Neural crest cell (in vitro differentiated cells): ENCODE data around the gene HM13. TPM values are rescaled to one million over a fixed set of nuclear protein-coding genes. Genes with fewer than 3 reads are reported as not detected.
"Not testable (repeated sequence)": the region's sequence is repeated elsewhere in the genome, so short reads cannot be mapped to it uniquely, and the experiment has no call there.

Source experiments
- DNase-seq: peaks from one replicate; pipeline ENCODE4 v3.0.0; 2021; ENCODE audit warnings: low read depth, mixed read lengths, low spot score
- H3K27ac Mint-ChIP-seq: one replicate; pipeline ENCODE4 v1.8.0; 2021; ENCODE audit warnings: mild to moderate bottlenecking, mixed read lengths; ENCODE audit not compliant: unreplicated experiment
- H3K27me3 Mint-ChIP-seq: 2 replicates; pipeline ENCODE4 v1.8.0; 2021; ENCODE audit warnings: low read depth, mild to moderate bottlenecking, mixed read lengths
- H3K36me3 Mint-ChIP-seq: 2 replicates; pipeline ENCODE4 v1.8.0; 2021; ENCODE audit warnings: low read depth, mild to moderate bottlenecking, mixed read lengths
- H3K4me1 Mint-ChIP-seq: 2 replicates; pipeline ENCODE4 v1.8.0; 2021; ENCODE audit warnings: mixed read lengths
- H3K4me3 Mint-ChIP-seq: one replicate; pipeline ENCODE4 v1.8.0; 2021; ENCODE audit warnings: mild to moderate bottlenecking, mixed read lengths
- H3K9me3 Mint-ChIP-seq: 2 replicates; pipeline ENCODE4 v1.8.0; 2021; ENCODE audit warnings: mixed read lengths
- total RNA-seq: library from RNA; stranded (reverse); gene quantifications from 2 replicates; pipeline ENCODE4 v1.2.1, GENCODE V29; 2021
- TF ChIP-seq, protein P1 (sequence below): fragments of 200-600 bp; sonication (generic); conservative IDR thresholded peaks from 2 replicates; pipeline ENCODE4 v1.5.0; 2021; ENCODE audit warnings: antibody characterized with exemption, mild to moderate bottlenecking

Gene HM13
- total RNA-seq, 1 donor from 2014 or later = 179 TPM

DNA sequence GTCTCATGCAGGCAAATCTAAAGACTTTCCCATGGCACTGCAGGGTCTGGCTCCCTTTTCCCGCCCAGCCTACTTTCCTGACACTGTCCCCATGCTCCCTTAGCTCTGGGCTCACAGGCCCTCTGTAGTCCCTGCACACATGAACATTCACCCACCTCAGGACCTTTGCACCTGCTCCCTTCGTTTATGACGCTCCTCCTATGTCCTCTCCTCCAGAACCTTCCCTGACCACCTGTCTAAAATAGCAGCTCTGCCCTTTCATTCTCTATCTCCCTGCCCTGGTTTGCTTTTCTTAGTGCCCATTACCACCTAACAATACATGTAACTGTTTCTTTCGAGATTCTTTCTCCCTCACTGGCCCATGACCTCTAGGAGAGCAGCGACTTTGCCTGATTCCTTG lies 22.3 kb downstream of the HM13 start:
- H3K9me3 Mint-ChIP-seq = no peaks in the 10 kb centered on the region
- peaks cover 23% of the 10 kb centered on the region for H3K36me3 Mint-ChIP-seq
- H3K4me1 Mint-ChIP-seq = no peaks in the 10 kb centered on the region
- DNase-seq = no peak
- no peaks in the 10 kb centered on the region for H3K27me3 Mint-ChIP-seq
- H3K4me3 Mint-ChIP-seq = no peak overlapping the region
- no peak overlapping the region for H3K27ac Mint-ChIP-seq
- TF ChIP-seq, protein P1, sequence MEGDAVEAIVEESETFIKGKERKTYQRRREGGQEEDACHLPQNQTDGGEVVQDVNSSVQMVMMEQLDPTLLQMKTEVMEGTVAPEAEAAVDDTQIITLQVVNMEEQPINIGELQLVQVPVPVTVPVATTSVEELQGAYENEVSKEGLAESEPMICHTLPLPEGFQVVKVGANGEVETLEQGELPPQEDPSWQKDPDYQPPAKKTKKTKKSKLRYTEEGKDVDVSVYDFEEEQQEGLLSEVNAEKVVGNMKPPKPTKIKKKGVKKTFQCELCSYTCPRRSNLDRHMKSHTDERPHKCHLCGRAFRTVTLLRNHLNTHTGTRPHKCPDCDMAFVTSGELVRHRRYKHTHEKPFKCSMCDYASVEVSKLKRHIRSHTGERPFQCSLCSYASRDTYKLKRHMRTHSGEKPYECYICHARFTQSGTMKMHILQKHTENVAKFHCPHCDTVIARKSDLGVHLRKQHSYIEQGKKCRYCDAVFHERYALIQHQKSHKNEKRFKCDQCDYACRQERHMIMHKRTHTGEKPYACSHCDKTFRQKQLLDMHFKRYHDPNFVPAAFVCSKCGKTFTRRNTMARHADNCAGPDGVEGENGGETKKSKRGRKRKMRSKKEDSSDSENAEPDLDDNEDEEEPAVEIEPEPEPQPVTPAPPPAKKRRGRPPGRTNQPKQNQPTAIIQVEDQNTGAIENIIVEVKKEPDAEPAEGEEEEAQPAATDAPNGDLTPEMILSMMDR = no peak

DNA sequence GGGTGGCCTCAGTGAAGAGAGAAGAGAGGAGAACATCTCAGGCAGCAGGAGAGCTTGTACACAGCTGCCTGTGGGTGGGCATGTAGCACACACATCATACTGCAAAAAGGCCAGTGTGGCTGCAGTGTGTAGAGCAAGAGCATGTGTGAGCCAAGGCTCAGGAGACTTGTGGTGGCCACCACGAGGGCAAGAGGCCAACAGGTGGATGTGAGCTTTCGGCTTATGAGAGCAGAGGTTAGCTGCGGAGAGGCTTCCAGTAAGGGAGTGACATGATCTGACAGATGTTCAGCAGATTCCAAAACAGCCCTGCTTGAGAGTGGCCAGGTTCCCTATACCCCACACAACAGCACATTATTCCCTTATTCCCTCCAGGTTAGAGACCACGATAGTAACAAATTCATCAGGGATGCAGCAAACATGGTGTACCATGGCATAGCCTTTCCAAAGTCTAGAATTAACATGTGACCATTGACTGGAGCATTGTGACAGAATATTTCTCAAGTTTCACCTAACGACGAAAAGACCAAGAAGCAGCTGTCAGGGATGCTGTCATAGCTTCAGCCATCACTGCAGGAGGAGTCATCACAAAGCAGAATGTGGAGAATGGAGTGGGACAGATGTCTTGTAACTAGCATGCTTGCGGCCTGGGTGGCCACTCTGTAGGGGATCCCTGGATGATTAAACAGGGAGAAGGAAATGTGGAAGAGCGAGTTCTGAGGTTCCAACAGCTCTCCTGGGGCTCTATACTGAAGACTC lies 23.1 kb downstream of the HM13 start:
- DNase-seq = no peak
- Mint-ChIP-seq H3K27ac (no peak overlapping the region), H3K36me3 (peaks cover 19% of the 10 kb centered on the region)

GRCh38 chr20:31537890-31538289 lies 23.6 kb downstream of the HM13 start:
- Mint-ChIP-seq H3K36me3 (peaks cover 16% of the 10 kb centered on the region), H3K27me3 (no peaks in the 10 kb centered on the region), H3K4me1 (peaks cover 9% of the 10 kb centered on the region), H3K27ac (no peak overlapping the region), H3K9me3 (no peaks in the 10 kb centered on the region), H3K4me3 (no peak overlapping the region)
- TF ChIP-seq, protein P1 = no peak
- no peak for DNase-seq

More for the DNA sequence above, 23.1 kb downstream of the HM13 start:
- Mint-ChIP-seq H3K9me3 (no peaks in the 10 kb centered on the region), H3K27me3 (no peaks in the 10 kb centered on the region), H3K4me3 (no peak overlapping the region), H3K4me1 (peaks cover 4% of the 10 kb centered on the region)
- TF ChIP-seq, protein P1 = no peak

DNA sequence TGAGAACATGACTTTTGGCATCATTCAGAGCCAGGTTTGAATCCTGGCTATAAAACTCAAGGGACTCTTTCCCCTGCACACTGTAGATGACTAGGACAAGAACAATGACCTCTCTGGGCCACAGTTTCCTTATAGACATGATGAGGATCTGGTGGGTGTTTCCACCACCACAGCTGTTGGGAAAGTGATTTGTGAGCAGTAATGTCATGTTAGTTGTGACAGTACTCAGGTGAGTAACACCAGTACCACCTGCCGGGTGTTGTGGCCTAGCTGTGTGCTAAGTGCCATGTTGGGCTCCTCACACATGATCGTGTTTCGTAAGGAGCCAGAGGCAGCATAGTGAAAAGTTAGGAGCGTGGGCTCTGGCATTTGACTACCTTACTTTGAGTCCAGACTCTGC lies 24.1 kb downstream of the HM13 start:
- TF ChIP-seq, protein P1 = no peak
- no peak overlapping the region for H3K27ac Mint-ChIP-seq
- H3K4me3 Mint-ChIP-seq = no peak overlapping the region
- peaks cover 9% of the 10 kb centered on the region for H3K4me1 Mint-ChIP-seq
- no peak for DNase-seq
- peaks cover 16% of the 10 kb centered on the region for H3K36me3 Mint-ChIP-seq
- H3K9me3 Mint-ChIP-seq = no peaks in the 10 kb centered on the region
- no peaks in the 10 kb centered on the region for H3K27me3 Mint-ChIP-seq

DNA sequence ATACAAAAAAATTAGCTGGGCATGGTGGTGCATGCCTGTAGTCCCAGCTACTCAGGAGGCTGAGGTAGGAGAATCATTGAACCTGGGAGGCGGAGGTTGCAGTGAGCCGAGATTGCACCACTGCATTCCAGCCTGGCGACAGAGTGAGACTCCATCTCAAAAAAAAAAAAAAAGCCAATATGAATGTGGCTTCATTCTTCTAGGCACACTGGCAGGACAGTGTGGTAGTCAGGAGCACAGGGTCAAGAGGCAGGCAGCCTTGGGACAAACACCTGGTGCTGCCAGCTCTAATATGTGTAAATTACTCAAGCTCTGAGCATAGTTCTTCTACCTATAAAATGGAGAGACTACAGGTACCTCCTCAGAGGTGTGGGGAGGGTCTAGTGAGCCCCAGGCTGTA lies 25.4 kb downstream of the HM13 start:
- not testable (repeated sequence) for H3K27me3 Mint-ChIP-seq, H3K9me3 Mint-ChIP-seq, DNase-seq, H3K36me3 Mint-ChIP-seq, H3K27ac Mint-ChIP-seq, H3K4me3 Mint-ChIP-seq
- peaks cover 17% of the 10 kb centered on the region for H3K4me1 Mint-ChIP-seq

DNA sequence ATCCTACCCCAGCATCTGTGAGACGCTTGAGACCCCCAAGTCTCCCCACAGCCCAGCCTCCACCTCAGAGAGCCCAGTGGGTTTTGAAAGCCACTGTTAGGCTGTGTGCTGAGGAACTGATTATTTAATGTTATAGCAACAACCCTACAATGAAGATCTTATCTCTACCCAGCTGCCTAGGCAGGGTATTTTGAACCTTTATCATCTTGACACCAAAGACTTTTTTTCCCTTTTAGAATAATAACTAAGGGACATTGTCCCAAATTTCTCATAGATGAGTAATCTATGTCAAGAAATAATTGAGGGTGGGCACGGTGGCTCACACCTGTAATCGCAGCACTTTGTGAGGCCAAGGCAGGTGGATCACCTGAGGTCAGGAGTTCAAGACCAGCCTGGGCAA lies 26.2 kb downstream of the HM13 start:
- Mint-ChIP-seq H3K4me3 (no peak overlapping the region), H3K36me3 (peaks cover 9% of the 10 kb centered on the region), H3K27me3 (no peaks in the 10 kb centered on the region), H3K9me3 (no peaks in the 10 kb centered on the region), H3K27ac (no peak overlapping the region), H3K4me1 (peaks cover 21% of the 10 kb centered on the region)
- DNase-seq = no peak
- TF ChIP-seq, protein P1 = no peak
